ENCODE data around the gene ATP9A.
"Not testable (repeated sequence)": the region's sequence is repeated elsewhere in the genome, so short reads cannot be mapped to it uniquely, and the experiment has no call there.

The ATP9A gene

GRCh38 chr20:51796340-51796739 is 28.1 kb upstream of the ATP9A start:
- no peak for DNase-seq

- DNase-seq = no peak
Observed at GRCh38 chr20:51792960-51793359, 24.8 kb upstream of the ATP9A start.

DNA sequence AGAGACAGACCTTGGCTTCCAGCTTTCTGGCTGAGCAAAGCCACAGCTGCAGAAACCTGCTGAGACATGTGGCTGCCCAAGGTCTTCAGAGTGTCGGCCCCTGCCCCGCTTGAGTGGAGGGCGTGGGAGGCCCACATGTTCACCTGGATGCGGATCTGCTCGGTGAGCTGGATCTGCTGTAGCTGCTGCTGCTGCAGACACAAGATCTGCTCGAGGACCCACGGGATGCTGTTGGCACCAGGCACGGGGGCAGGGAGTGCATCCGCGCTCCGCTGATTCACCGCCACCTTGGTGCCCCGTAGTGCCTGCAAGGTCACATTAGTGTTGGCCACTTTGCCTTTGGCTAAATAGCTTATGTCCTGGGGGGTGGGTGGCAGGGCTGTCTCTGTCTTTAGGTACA is 23.4 kb upstream of the ATP9A start:
- DNase-seq = no peak

- no peak for DNase-seq
Observed at GRCh38 chr20:51790256-51790655, 22.1 kb upstream of the ATP9A start.

DNA sequence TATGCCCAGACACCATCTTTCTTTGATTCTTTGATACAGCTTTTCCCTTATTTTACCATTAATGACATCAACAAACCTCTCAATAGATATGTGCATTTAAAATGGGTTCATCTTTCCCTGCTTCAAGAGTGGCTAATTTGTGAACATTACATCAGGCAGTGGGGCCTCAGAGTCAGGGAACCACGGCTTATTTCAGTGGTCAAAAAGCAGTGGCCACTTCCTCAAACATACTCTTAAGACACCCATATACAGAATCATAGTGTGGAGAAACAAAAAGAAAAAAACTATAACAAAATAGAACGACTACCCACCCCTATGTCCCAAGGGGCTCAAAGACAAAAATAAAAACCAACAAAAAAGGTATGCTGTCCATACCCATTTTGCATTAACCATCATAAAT is 21.2 kb upstream of the ATP9A start:
- DNase-seq = no peak

DNA sequence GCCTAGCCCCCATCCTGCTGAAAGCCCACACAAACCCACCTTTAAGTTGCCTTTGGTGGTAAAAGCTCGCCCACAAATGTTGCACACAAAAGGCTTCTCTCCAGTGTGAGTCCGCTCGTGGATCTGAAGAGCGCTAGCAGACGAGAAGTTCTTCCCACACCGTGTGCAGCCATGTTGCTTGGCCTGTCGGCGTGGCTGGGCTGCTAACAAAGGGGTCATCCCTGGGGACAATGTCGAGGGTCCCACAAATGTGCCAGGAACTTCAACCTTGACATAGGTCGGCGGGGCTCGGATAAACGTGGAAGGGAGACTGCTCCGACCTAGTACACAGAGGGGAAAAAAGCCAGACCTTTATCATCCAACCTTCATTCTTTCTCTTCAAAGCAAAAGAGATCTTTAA is 20.6 kb upstream of the ATP9A start:
- DNase-seq = no peak

DNA sequence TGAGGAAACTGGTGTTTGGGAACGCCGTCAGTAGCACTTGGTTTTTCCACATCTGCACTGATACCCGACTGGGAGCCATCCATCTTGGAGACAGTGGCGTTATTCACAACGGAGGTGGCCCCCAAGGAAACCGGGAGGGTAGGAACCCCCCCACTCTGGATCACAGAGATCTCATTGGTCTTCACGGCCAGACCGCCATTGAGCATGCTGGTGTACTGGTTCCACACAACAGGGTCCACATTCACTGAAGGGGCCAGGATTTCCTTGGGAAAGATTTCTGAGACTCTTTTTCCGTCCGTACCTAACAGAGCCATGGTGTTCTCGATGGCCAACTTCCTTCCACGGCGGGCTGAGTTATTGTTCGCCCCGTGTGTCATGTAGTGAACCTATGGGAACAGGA is 16.1 kb upstream of the ATP9A start:
- DNase-seq = no peak

GRCh38 chr20:51778229-51778759 is 10.1 kb upstream of the ATP9A start:
- not testable (repeated sequence) for DNase-seq

GRCh38 chr20:51775241-51775640 is 7.1 kb upstream of the ATP9A start:
- DNase-seq = no peak

DNA sequence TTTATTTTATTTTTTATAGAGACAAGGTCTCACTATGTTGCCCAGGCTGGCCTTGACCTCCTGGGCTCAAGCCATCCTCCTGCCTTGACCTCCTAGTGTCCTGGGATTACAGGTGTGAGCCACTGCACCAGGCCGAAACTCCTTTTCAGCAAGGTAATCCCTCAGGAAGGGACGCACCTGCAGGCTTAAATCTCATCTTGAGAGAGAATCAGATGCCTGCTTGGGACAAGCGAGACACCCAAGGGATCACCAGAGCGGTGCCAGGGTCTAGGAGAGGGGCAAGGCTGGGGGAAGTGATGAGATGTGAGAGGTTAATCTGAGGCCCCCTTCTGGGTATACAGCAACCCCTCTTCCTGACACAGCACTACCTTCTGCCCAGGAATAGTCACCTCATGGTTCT is 4.0 kb upstream of the ATP9A start:
- no peak for DNase-seq

GRCh38 chr20:51769976-51770615 is 1.9 kb upstream of the ATP9A start:
- DNase-seq = no peak

DNA sequence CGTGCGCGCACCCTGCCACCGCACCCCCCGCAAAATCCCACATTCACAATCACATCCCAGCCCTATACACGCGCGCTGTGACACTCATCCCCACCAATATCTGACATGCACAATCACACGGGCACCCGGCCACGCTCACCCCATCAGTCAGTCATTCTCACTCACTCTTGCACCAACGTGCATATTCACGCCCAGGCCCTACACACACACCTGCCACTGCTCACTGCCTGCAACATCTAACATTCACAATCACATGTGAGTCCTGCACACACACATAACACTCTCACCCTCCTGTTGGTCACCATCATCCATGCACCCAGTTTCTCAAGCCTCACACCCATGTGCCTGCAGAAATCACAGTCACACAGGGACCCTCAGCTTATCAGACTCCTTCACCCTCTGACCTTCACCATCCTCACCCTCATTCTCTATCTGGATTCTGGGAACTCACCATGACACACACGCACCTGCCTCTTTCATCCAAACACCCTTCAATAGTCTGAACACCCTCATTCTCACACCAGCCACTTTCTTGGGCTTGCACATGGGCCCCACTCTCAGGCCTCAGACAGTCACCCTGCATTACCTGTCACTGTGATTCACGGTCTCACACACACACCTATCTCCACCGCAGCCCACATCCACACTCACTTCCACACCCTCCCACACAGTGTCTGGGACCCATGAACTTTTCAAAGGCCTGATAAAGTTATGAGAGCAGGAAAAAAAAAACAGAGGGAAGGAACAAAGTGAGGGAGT is 748 bp upstream of the ATP9A start:
- DNase-seq = no peak

- peak in 1 of 2 experiments; percentile 12 for DNase-seq
Observed at GRCh38 chr20:51766994-51767866, 960 bp downstream of the ATP9A start.

DNA sequence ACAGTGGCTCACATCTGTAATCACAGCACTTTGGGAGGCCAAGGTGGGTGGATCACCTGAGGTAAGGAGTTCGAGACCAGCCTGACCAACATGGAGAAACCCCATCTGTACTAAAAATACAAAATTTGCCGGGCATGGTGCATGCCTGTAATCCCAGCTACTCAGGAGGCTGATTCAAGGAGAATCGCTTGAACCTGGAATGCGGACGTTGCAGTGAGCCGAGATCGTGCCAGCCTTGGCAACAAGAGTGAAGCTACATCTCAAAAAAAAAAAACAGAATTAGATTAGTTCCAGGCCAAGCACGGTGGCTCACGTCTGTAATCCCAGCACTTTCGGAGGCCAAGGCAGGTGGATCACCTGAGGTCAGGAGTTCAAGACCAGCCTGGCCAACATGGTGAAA is 2.8 kb downstream of the ATP9A start:
- not testable (repeated sequence) for DNase-seq

DNA sequence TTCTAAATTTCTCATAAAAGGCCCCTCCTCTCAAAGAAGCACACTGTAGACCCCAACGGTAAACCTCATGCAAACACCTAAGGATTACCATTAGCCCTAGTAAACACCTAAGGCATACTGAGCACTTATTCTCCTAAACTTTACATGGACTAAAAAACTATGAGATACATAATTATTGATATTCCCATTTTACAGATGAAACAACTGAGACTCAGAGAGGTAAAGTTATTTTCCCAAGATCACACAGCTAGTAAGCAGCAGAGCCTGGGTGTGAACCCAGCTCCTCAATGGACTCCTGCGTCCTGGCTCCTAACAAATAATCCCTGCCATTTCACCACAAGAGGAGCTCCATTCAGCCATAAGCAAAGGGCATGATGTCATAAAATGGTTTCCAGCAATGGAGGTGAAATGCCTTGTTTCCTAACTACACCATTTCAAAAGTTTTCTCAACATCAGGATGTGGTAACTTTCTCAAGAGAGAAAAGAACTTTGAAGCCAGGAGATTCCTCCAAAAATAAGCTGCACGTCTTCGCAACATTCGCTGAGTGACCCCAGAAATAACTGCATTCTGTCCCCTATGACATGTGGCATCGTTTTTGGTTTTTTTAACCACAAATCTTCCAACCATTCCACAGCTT is 4.1 kb downstream of the ATP9A start:
- peak in 1 of 2 experiments; percentile 12 for DNase-seq

GRCh38 chr20:51760905-51761546 is 7.2 kb downstream of the ATP9A start:
- DNase-seq = no peak

GRCh38 chr20:51759769-51760510 is 8.2 kb downstream of the ATP9A start:
- no peak for DNase-seq

- no peak for DNase-seq
Observed at GRCh38 chr20:51758978-51759544, 9.1 kb downstream of the ATP9A start.

DNA sequence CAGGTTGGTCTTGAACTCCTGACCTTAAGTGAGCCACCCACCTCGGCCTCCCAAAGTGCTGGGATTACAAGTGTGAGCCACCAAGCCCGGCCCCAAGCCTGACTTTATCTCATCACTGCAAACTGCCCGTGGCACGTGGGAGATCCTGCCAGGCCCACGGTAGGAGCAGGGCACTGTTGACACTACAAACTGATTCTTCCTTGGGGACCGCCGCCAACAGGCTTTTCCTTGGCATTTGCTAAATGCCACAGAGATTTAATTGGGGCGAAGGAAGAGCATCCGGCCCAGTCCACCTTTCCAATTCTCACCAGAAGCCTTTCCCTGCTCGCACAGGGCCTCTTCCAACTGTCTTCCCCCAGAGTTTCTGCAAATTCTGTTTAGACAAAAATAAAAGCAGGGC is 11.0 kb downstream of the ATP9A start:
- no peak for DNase-seq

DNA sequence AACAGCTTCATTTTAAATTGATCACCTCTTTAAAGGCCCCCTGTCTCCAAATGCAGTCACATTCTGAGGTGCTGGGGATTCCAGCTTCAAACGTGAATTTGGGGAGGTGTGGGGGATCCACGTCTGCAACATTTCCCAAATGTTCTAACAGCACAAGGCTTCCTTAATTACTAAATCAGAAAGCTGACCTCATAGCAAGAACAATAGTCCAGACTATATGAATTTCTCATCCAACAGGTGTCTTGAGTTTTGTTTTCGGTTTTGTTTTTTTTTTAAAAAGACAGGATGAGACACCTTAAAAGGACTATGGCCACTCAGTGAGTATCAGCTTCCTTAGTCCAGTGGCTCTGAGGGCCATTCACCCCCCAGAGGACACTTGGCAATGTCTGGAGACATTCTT is 11.5 kb downstream of the ATP9A start:
- DNase-seq = no peak

DNA sequence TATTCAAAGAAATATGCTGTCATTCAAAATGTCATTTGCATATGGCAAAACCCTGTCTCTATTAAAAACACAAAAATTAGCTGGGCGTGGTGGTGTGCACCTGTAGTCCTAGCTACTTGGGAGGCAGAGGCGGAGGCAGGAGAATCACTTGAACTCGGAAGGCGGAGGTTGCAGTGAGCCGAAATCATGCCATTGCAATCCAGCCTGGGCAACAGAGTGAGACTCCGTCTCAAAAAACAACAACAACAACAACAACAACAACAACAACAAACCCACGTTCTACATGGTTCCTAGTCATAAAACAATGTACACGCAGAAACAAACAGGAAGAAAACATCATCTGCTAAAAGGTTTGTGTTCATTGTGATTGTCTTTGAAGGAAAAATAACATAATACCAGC is 15.0 kb downstream of the ATP9A start:
- not testable (repeated sequence) for DNase-seq

All from SW 1271 (cell line).